HG03565 (cell line): ENCODE results near the gene HACE1.
"Not testable (repeated sequence)": the region's sequence is repeated elsewhere in the genome, so short reads cannot be mapped to it uniquely, and the experiment has no call there.

Experiments
- ATAC-seq: cut with Tn5 transposase; IDR thresholded peaks from one replicate; pipeline ENCODE4 v1.9.1; 2021; ENCODE audit warnings: mild to moderate bottlenecking, moderate library complexity; ENCODE audit not compliant: unreplicated experiment

HACE1 gene

DNA sequence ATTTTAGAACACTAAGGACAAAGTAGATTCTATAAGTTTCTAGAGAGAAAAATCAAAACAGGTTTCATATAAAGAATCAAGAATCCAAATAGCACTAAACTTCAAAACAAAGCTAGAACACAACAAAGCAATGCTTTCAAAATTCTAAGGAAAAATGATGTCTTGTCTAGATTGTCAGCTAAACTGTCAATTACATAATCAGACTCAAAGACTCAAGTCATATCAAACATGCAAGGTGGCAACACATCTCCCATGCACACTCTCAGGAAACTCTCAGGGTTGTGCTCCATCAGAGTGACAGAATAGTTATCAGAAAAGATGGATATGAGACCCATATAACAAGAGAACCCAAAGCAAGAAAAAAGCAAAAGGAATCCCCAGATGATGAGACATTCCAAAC lies 23.9 kb downstream of the HACE1 start:
- no peak for ATAC-seq

- ATAC-seq = no peak
These were observed 30.3 kb downstream of the HACE1 start for GRCh38 chr6:104829183-104829958.

DNA sequence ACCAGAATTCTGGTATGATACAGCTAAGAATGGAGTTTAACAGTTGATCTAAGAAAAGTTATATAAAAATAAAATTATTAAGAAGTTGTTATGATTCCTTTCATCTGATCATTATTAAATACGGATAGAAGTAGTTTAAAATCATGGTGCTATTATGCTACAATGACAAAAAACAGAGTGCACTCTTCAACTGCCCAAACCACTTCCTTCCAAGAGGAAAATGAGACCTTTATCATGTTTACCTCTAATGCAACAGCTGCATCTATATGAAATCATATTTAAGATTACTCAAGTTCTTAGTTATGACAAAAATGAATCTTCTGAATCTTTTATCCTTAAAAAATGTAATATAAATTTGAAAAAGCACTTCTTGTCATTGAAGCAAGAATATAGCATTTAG lies 31.2 kb downstream of the HACE1 start:
- no peak for ATAC-seq

DNA sequence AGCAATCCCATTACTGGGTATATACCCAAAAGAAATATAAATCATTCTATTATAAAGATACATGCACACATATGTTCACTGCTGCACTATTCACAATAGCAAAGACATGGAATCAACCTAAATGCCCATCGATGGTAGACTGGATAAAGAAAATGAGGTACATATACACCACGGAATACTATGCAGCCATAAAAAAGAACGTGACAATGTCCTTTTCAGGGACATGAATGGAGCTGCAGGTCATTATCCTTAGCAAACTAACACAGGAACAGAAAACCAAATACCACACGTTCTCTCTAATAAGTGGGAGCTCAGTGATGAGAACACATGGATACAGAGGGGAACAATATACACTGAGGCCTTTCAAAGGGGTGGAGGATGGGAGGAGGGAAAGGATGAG lies 38.9 kb downstream of the HACE1 start:
- ATAC-seq = not testable (repeated sequence)

- ATAC-seq = no peak
These were observed 43.6 kb downstream of the HACE1 start for GRCh38 chr6:104816125-104816524.

DNA sequence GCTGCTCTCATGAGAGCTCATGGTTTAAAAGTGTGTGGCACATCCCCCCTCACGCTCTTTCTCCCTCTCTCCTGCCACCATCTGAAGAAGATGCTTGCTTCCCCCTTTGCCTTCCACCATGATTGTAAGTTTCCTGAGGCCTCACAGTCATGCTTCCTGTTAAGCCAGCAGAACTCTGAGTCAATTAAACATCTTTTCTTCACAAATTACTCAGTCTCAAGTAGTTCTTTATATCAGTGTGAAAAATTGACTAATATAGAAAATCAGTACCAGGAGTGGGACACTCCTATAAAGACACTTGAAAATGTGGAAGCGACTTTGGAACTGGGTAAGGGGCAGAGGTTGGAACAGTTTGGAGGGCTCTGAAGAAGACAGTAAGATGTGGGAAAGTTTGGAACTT lies 45.0 kb downstream of the HACE1 start:
- no peak for ATAC-seq

- ATAC-seq = no peak
These were observed 46.2 kb downstream of the HACE1 start for GRCh38 chr6:104813552-104813951.

- no peak for ATAC-seq
These were observed 50.6 kb downstream of the HACE1 start for GRCh38 chr6:104809116-104809515.

GRCh38 chr6:104805335-104805734 lies 54.4 kb downstream of the HACE1 start:
- not testable (repeated sequence) for ATAC-seq

- ATAC-seq = no peak
These were observed 60.5 kb downstream of the HACE1 start for GRCh38 chr6:104799134-104799657.

- ATAC-seq = no peak
These were observed 63.5 kb downstream of the HACE1 start for GRCh38 chr6:104796031-104796785.

- no peak for ATAC-seq
These were observed 64.4 kb downstream of the HACE1 start for GRCh38 chr6:104795363-104795762.

DNA sequence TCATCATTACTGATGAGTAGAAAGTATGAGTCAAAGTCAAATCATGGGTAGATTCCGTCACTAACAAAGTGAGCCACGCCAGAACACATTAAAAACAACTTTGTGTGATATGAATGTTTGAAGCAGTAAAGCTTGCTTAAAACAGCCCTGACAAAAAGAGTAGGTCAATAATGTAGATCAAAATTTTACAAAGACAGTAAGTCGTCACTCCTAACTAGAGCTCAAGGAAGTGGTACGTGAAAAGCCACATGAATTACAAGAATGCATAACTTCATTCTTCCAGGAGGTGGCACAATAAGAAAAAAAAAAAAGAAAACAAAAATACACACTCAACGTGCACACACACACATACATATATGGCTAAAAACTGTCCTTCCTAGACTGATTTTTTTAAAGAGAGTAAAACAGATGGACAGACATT lies 69.9 kb downstream of the HACE1 start:
- ATAC-seq = peak; percentile 84

GRCh38 chr6:104788400-104788799 lies 71.3 kb downstream of the HACE1 start:
- ATAC-seq = no peak

- no peak for ATAC-seq
These were observed 72.4 kb downstream of the HACE1 start for GRCh38 chr6:104787305-104787704.

DNA sequence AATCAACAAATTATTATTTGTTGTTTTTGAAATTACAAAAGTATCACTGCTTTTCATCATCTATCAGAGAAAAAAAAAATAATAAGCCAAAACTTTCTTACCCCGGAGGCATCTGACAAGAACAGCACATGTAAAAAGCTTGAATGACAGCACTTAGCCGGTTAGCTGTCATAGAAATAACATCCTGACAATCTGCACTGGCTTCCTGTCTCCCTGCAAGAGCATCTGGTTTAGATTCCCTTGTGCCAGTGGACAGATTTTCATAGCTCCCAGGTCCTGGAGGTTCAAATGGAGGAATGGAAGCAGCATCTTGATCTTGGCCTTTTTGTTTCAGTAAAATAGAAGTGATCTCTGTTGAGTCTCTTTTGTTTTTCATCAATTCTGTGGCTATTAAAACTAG lies 74.8 kb downstream of the HACE1 start:
- no peak for ATAC-seq

- peak; percentile 91 for ATAC-seq
These were observed 88.4 kb downstream of the HACE1 start for GRCh38 chr6:104771258-104771832.

- no peak for ATAC-seq
These were observed 90.8 kb downstream of the HACE1 start for GRCh38 chr6:104768906-104769305.

GRCh38 chr6:104766595-104766994 lies 93.1 kb downstream of the HACE1 start:
- no peak for ATAC-seq

DNA sequence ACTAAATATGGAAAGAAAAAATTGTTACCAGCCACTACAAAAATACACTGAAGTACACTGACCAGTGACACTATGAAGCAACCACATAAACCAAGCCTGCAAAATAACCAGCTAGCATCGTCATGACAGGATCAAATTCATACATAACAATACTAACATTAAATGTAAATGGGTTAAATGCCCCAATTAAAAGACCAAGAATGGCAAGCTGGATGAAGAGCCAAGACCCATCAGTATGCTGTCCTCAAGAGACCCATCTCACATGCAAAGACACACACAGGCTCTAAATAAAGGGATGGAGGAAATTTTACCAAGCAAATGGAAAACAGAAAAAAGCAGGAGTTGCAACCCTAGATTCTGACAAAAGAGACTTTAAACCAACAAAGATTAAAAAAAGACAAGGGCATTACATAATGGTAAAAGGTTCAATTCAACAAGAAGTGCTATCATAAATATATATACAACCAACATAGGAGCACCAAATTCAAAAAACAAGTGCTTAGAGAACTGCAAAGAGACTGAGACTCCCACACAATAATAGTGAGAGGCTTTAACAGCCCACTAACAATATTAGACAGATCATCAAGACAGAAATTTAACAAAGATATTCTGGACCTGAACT lies 104.8 kb downstream of the HACE1 start:
- no peak for ATAC-seq

- ATAC-seq = no peak
These were observed 106.5 kb downstream of the HACE1 start for GRCh38 chr6:104753251-104753650.
